GM21529 (cell line): ENCODE data around the gene SEC24D.

ENCODE experiments used
- ATAC-seq: cut with Tn5 transposase; IDR thresholded peaks from one replicate; pipeline ENCODE4 v1.9.1; 2021; ENCODE audit not compliant: unreplicated experiment

The SEC24D gene

DNA sequence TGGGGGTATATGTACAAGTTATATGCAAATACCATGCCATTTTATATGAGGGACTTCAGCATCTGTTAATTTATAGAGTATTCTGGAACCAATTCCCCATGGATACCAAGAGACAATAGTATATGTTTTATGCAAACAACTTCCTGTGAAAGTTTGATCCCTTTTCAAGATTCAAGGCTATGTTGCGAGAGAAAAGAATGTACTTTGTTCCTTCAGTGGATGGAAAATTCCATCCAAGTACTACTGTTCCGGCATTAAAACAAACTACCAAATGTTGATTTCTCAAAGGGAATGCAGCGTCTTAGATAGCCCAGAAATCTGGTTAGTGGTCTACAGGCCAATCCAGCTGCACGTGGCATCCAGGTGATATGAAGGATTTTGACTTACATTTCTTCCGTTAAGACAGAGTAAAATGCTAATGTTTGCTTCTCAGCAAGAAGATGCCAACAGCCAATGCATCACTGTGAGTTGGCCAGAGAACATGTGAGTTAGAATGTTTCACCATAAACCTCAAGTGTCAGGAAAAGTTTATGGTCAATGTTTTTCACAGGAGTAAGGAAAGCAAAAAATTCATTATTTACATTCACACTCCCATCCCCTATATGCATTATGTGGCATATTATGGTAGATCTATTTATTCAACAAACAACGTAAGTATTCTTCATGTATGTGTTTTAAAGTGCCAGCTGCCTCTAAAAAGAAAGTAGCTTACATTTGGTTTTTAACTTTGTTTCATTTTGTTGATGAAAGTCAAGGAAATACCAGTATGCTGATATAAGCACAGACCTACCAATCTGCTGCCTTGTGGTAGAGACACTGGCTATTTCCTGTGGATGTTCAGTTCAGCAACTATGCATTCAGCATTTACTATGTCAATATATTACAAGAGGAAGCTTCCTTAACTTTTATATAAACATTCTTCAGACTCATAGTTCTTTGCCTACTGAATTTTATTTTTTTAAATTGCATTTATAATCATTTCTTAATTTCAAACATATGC lies 106.3 kb downstream of the SEC24D start:
- no peak for ATAC-seq

DNA sequence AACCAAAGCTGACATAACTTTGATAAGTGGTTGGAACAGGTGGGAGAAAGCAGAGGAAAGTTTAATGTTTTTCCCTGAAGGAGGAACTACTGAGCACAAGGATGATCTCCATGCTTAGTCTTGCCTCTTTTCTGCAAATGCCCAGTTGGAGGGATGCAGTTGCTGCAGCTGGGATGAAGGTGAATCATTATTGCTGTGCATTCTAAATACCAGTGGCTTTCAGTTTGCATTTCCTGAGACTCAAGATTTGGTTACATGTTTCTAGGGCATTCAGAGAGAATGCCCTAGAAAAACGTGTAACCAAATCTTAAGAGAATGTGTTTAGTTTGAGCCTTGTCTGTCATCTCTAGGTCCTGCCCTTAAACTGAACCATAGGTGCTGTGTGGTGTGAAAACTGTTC lies 108.6 kb downstream of the SEC24D start:
- no peak for ATAC-seq

DNA sequence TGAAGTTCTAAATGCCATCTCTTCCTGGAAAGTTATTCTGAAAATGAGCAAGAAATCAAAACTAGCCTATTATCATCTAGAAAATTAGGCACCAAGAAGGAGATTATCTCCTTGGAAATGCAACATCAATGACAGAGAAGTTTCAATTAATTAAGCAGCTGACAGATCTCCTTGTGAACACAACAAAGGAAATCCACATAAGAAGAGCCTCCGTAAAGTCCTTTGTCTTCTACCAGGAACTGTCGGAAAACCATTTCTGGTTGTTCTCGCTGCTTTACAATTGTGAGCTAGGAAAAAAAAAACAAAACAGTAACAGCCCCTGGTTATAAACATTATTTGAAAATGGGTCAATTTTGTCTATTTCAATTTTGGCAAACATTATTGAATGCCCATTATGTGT lies 112.6 kb downstream of the SEC24D start:
- no peak for ATAC-seq

DNA sequence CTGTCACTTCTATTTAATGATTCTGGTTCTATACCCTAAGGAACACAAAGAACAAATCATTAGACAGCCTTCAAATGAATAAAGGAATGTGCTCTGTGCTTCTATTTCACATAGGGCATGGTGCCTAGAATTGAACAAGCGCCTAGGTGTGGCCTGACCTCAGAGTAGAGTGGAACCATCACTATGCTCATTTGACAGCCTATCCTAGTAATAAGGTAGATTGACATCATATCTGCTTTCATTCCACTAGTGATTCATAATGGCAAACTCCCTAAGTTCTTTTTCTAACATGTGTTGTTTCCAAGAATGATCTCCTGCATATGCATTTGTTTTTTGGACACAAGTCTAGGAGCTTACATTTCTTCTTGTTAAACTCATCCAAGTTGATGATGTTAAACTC lies 114.2 kb downstream of the SEC24D start:
- no peak for ATAC-seq

DNA sequence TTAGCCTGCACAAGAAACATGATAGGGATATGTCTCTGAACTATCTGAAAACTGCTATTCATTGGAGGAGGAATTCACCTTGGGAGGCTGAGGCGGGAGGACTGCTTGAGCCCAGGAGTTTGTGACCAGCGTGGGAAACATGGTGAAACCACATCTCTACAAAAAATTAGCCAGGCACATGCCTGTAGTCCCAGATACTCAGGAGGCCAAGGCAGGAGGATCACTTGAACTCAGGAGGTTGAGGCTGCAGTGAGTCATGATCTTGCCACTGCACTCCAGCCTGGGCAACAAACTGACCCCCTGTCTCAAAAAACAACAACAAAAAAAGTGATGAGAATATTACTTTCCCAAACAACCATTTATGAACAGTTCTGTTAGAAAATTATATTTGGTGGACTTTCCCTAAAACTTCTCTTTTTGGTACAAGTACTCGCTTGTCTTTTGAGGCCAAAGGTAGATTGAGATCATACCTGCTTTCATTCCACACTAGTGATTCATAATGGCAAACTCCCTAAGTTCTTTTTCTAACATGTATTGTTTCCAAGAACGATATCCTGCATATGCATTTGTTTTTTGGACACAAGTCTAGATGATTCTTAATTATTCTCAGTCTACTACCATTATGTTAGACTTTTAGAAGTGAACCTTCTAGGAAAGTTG lies 117.3 kb downstream of the SEC24D start:
- ATAC-seq, result no peak

DNA sequence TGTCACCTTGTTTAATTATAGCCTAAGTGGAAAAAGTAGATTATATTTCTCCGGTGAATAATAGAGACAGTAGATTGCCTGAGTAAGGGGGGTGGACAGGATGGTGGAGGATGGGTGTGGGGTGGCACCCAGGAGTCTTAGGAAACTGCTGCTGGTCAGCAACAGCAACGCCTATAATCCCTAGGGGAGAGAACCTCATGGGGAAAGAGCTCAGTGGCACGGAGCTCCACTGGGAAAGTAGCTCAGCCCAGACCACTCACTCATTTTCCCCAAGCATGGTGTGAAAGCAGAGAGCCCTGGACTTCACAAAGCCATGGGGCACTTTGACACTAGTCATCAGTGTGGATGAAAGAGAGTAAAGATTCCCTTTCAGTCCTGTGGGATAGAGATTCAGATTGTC lies 119.6 kb downstream of the SEC24D start:
- ATAC-seq, result no peak

DNA sequence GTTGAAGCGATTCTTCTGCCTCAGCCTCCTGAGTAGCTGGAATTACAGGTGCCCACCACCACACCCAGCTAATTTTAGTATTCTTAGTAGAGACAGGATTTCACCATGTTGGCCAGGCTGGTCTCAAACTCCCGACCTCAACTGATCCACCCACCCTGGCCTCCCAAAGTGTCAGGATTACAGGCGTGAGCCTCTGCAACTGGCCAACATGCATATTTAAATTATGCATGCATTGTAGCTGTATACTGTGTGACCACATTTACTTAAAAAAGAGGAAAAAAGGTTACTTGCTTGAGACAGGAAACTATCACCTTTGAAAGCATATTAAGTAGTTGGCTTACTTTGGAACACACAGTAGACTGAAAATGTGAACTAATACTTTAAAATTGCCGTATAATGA lies 121.2 kb downstream of the SEC24D start:
- ATAC-seq, result no peak

DNA sequence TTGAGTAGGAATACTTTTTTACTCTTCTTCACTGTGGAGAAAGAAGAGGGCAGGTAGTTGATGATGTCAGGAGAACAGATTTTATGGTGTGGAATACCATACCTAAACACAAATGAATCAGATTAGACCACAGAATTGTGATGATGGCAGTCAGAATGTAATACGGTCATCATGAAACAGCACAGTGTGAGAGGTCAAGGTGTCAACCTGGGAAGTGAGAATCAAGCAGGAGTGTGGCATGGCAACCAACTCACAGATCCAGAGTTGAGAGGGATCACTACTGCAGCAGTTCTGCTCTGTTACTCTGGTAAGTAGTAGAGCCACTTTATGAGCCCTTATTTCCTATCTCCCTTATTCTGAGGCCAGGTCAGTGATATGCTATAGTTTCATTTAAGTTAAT lies 123.1 kb downstream of the SEC24D start:
- ATAC-seq, result no peak

DNA sequence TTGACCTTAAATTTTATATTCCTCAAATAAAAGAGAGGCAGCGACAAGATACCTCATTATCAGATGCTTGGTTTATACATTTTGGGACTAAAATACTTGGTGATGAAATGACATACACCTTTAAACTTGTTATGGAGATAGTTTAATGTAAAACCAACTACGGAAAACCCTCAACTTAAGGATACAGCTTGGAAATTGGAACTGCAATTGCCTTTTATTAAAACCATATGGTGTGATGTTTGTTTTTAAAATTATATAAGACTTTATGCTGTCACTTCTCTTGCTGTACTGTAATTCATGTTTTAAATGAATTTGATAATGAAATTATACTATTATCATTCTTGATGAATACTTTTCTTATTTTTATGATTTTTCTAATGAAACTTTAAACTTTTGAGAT lies 124.9 kb downstream of the SEC24D start:
- ATAC-seq, result no peak

DNA sequence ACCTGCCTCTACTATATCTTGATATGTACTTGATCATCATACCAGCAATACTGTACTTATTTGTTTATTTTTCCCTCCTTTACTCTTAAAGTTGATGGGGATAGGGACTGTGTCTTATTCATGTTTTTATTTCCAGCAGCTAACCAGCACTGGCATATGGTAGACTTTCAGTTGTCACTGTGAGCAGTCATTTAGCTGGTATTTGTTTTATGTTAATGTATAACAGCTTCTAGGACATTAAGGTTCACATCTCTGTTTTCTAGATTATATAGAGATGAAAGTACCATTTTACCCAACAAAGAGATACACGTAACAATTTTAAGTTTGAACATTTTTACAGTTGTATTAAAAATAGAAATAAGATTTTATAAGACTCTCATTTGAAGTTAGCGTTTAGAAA lies 132.8 kb downstream of the SEC24D start:
- no peak for ATAC-seq

DNA sequence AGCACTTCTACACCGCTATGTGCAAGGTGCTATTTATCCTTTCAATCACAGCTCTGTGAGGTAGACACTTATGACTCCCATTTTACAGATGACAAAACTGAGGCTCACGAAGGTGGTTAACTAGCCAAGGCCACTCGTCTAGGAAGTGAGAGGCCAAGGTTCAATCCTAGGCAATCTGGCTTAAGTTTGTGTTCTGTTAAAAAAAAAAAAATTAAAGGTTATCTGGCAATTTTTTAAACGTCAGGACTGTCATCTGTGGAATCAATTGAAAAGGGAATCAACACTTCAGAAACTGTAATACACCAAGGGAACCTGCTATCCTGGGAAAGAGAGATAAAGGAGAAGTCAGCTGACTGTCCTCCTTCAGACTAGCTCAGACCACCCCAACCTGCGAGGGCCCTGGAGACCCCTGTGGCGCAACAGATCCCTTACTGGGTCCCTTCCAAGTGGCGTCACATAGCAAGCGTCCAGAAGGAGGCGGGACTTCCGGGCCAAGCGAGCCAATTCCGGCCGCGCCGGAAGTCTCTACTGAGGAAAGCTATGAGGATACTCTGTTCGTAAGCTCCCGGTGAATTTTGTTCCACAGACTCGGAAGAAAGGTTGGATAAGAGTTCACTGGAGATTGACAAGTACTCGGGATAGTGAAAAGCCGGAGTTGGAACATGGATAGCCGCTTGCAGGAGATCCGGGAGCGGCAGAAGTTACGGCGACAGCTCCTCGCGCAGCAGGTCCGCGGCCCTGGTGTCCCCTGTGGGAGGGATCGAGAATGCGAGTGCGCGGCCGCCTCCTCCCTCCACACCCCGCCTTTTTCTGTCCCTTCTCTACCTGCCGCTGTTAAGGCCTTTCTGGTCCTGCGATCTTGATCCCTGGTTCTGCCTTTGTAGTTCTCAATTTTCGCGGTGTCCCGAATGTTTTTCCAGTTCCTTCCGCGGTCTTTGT lies 150.8 kb downstream of the SEC24D start, which contains the start of gene METTL14:
Gene METTL14, plus strand, starts transcription at position 520 of the 939 bp plus-strand sequence. Its CDS starts 143 bp downstream, at position 663.
- ATAC-seq, result peak; percentile 99

DNA sequence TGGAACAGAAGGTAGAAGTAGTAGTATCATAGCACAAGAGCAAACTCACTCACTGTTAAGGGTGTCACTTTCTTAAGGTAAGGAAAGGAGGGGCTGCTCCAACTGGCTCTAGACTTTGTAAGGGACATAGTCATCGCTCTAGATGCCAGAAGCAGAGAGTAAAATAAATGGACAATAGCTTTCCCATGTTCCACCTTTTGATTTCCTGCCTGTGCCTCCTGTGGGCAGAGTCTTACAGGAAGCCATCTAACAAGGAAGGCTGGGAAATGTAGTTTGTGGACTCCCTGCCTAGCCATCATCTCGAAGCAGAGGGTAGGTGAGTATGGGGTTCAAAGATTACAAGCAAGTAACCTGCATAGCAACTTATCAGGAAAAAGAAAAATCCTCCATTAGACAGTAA lies 152.4 kb downstream of the SEC24D start:
- no peak for ATAC-seq

DNA sequence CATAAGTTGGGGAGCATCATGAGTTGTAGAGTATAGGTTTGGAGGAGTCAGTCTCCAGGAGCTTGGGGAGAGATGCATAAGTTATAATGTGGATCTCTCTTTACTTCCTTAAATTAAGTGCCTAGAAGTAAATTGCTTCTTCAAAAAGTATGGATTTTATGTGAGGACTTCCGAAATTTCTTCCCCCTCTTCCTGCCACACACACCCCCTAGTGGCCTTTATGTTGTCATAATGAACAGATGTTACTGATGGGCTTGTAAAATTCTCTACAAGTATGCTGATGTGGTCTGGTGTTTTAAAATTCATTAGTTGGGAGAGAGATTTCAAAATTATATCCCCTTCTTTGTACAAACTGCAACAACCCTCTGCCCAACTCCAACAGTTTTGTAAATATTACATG lies 153.0 kb downstream of the SEC24D start:
- no peak for ATAC-seq

DNA sequence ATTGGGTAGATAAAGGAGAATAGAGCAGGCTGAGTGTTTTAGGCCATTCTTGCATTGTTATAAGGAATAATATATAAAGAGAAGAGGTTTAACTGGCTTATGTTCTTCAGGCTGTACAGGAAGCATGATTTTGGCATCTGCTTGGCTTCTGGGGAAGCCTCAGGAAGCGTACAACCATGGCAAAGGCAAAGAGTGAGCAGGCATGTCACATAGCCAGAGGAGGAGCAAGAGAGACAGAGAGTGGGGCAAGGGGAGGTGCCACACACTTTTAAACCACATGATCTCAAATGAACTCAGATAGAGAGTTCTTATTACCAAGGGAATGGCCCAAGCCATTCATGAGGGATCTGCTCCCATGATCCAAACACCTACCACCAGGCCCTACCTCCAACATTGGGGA lies 155.1 kb downstream of the SEC24D start:
- ATAC-seq, result no peak

DNA sequence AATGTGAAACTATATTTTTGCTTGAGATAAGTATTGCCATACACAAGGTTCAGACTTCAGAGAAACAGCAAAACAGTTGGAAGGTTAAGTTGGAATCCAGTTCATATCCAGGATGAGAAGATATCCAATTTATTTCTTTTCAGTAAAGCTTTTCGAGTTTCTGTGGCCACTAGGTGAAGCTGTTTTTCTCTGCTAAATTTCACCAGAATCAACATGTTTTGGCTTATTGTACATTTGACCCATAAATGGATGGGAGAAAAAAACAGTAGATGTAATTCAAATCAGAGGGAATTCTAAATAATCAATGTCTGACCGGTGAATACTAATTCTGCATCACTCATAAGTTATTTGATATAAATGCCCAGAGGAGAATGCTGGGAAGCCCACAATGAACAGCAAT lies 159.8 kb downstream of the SEC24D start:
- ATAC-seq, result no peak
